ENCODE results near the gene XBP1. TPM values are rescaled to one million over a fixed set of nuclear protein-coding genes. Genes with fewer than 3 reads are reported as not detected.

XBP1 gene
- total and polyA plus RNA-seq, 10 of the 15 experiments (the other 5 are each of a cell fraction or from before 2014, with no cell fraction given): 44.5 to 313 (median 149) TPM

- TF ChIP-seq PAX5 (IDR thresholded peaks at IDR 0.05; ENCODE audit: borderline replicate concordance, low read depth, low read length) (peak; percentile 55; the same call in 1 of the 2 replicates), RELA (IDR thresholded peaks at IDR 0.05; ENCODE audit: borderline replicate concordance, partially characterized antibody) (peak; percentile 66), ZNF217 (IDR thresholded peaks at IDR 0.05) (no peak; the same call in 1 of the 2 replicates), CEBPB (IDR thresholded peaks at IDR 0.05; ENCODE audit: borderline replicate concordance in 1 of 2, low read depth in 2 of 2, low read length in 2 of 2) (no peak), PKNOX1 (IDR thresholded peaks at IDR 0.05) (no peak), CBFB (IDR thresholded peaks at IDR 0.05; ENCODE audit: low read depth) (no peak), ZNF274 (IDR thresholded peaks at IDR 0.05; ENCODE audit: insufficient read depth, insufficient read length) (no peak), POU2F2 (IDR thresholded peaks at IDR 0.05; ENCODE audit: borderline replicate concordance, low read depth, low read length) (peak; percentile 78; the same call in 2 of the 3 replicates), BMI1 (IDR thresholded peaks at IDR 0.05; ENCODE audit: borderline replicate concordance) (no peak), NR2C2 (IDR thresholded peaks at IDR 0.05; ENCODE audit: borderline replicate concordance, control insufficient read depth, insufficient read length, low read depth) (no peak), POLR2AphosphoS2 (IDR thresholded peaks at IDR 0.05; ENCODE audit: low read depth, low read length) (peak; percentile 59; the same call in 1 of the 2 replicates), SP1 (IDR thresholded peaks at IDR 0.05; ENCODE audit: low read depth, low read length) (no peak), CREB1 (IDR thresholded peaks at IDR 0.05; ENCODE audit: low read depth) (peak; percentile 89), ZBED1 (IDR thresholded peaks at IDR 0.05; ENCODE audit: borderline replicate concordance) (no peak), ZNF592 (IDR thresholded peaks at IDR 0.05) (no peak), MYC (IDR thresholded peaks at IDR 0.05; ENCODE audit: insufficient read depth, insufficient read length, insufficient replicate concordance, low read length, severe bottlenecking) (no peak), SMAD5 (IDR thresholded peaks at IDR 0.05; ENCODE audit: low read depth) (peak; percentile 60; the same call in 1 of the 2 replicates), MTA2 (IDR thresholded peaks at IDR 0.05; ENCODE audit: low read depth) (no peak), CBX5 (IDR thresholded peaks at IDR 0.05; ENCODE audit: low read depth) (no peak), MTA3 (IDR thresholded peaks at IDR 0.05; ENCODE audit: borderline replicate concordance, low read length) (no peak), NR2F1 (conservative IDR thresholded peaks at IDR 0.05) (peak; percentile 61; the same call in 1 of the 2 replicates), E4F1 (IDR thresholded peaks at IDR 0.05; ENCODE audit: borderline replicate concordance, partially characterized antibody) (no peak), FOS (IDR thresholded peaks at IDR 0.05; ENCODE audit: borderline replicate concordance, extremely low read depth, insufficient read length) (no peak)
Measured at GRCh38 chr22:28772633-28773460, 27.5 kb downstream of the XBP1 start, which contains the start of gene CCDC117 (continued).

Measured in GM12878 (cell line).